HCT116 (cell line): Measurements from ENCODE around the gene FAM72C. TPM values are rescaled to one million over a fixed set of nuclear protein-coding genes. Genes with fewer than 3 reads are reported as not detected.
"Not testable (repeated sequence)": the region's sequence is repeated elsewhere in the genome, so short reads cannot be mapped to it uniquely, and the experiment has no call there.

Experiments
- ATAC-seq: fragments of 200-7000 bp; cut with Tn5 transposase; 2 replicates; pipeline ENCODE4 v1.9.1; 2020; ENCODE audit warnings: mild to moderate bottlenecking, moderate library complexity
- BruUV-seq: library from RNA; stranded (reverse); fragments of 400-500 nt; replicated peaks from 2 replicates; lab custom pipeline; 2021; lab: Mats Ljungman, UMichigan
- CTCF ChIA-PET: fragments of 300-600 bp; sonication (Branson Sonifier 250); formaldehyde crosslinking; loops from one replicate; lab custom pipeline; 2021; ENCODE audit warnings: antibody characterized with exemption; lab: Charles Lee
- POLR2A ChIA-PET: fragments of 300-600, 350-600 bp; sonication (Branson Sonifier 250); formaldehyde crosslinking; loops from one replicate; lab custom pipeline; 2021; ENCODE audit warnings: antibody characterized with exemption; lab: Charles Lee
- RAD21 ChIA-PET, 2 experiments: fragments of 300-600 bp; sonication (Branson Sonifier 250); formaldehyde crosslinking; loops; one replicate each; lab custom pipeline; 2023; ENCODE audit warnings: low total read pairs in 2 of 2; ENCODE audit not compliant: uncharacterized antibody in 2 of 2, unreplicated experiment in 2 of 2, low non-redundant PET in 1 of 2; lab: Charles Lee
- DNase-seq: peaks from one replicate; pipeline ENCODE4 v3.0.0-alpha.2; 2010; ENCODE audit warnings: low read depth, low spot score
- H2AFZ ChIP-seq: fragments of 200-600 bp; shearing (Covaris generic), sonication (generic); 2 replicates; pipeline ENCODE4 v1.6.1; 2017; ENCODE audit warnings: low read depth, mixed run types, mixed read lengths, antibody characterized with exemption, low read length; ENCODE audit not compliant: poor library complexity, severe bottlenecking
- H3K27ac ChIP-seq: 2 replicates; pipeline ENCODE4 v1.5.1; 2012; ENCODE audit warnings: low read depth, low read length
- H3K27me3 ChIP-seq: fragments of 200-600 bp; sonication (generic); 2 replicates; pipeline ENCODE4 v1.6.1; 2016; ENCODE audit warnings: mixed run types, low read length, mixed read lengths; ENCODE audit not compliant: insufficient read depth
- H3K36me3 ChIP-seq, 2 experiments: fragments of 200-500 bp in 1 of 2; fragments of 200-600 bp in 1 of 2; sonication (Bioruptor generic) in 1 of 2; sonication (generic) in 1 of 2; 2 replicates each; pipeline versions ENCODE4 v1.5.1 to v1.6.1; 2014 to 2016; ENCODE audit warnings: low read length in 2 of 2, inconsistent platforms in 1 of 2, mixed read lengths in 1 of 2, mixed run types in 1 of 2; ENCODE audit not compliant: insufficient read depth in 2 of 2, control insufficient read depth in 1 of 2
- H3K4me1 ChIP-seq, 2 experiments: fragments of 200-600 bp in 1 of 2; sonication (generic) in 1 of 2; 2 replicates each; pipeline versions ENCODE4 v1.5.1 to v1.6.1; 2012 to 2017; ENCODE audit warnings: low read length in 2 of 2, inconsistent platforms in 1 of 2, mild to moderate bottlenecking in 1 of 2, mixed read lengths in 1 of 2, mixed run types in 1 of 2, moderate library complexity in 1 of 2; ENCODE audit not compliant: insufficient read depth in 2 of 2, control insufficient read depth in 1 of 2
- H3K4me2 ChIP-seq: fragments of 200-600 bp; sonication (generic); 2 replicates; pipeline ENCODE4 v1.6.1; 2017; ENCODE audit warnings: mixed run types, low read length, mixed read lengths
- H3K4me3 ChIP-seq, 2 experiments: fragments of 200-600 bp in 1 of 2; sonication (generic) in 1 of 2; replicated peaks in 1 of 2; 2 replicates each; pipeline ENCODE4 v1.5.1; 2011 to 2016; ENCODE audit warnings: low read length in 2 of 2, control low read depth in 1 of 2, low read depth in 1 of 2, mild to moderate bottlenecking in 1 of 2, mixed read lengths in 1 of 2, mixed run types in 1 of 2
- H3K79me2 ChIP-seq: fragments of 200-600 bp; sonication (generic); 2 replicates; pipeline ENCODE4 v1.6.1; 2017; ENCODE audit warnings: mild to moderate bottlenecking, mixed run types, low read length, moderate library complexity, mixed read lengths; ENCODE audit not compliant: insufficient read depth
- H3K9ac ChIP-seq: fragments of 200-600 bp; sonication (generic); 2 replicates; pipeline ENCODE4 v1.6.1; 2016; ENCODE audit warnings: low read length, mixed read lengths
- H3K9me2 ChIP-seq: fragments of 200-600 bp; sonication (generic), shearing (Covaris generic); 2 replicates; pipeline ENCODE4 v1.6.1; 2017; ENCODE audit warnings: mixed run types, mild to moderate bottlenecking, moderate library complexity; ENCODE audit not compliant: insufficient read depth
- H3K9me3 ChIP-seq, 2 experiments: fragments of 200-500 bp in 1 of 2; fragments of 200-600 bp in 1 of 2; sonication (Bioruptor generic) in 1 of 2; sonication (generic) in 1 of 2; 2 replicates each; pipeline ENCODE4 v1.6.1; 2014 to 2017; ENCODE audit warnings: low read length in 2 of 2, mixed read lengths in 2 of 2, inconsistent platforms in 1 of 2, low read depth in 1 of 2, mild to moderate bottlenecking in 1 of 2, mixed run types in 1 of 2, moderate library complexity in 1 of 2; ENCODE audit not compliant: control insufficient read depth in 1 of 2, insufficient read depth in 1 of 2
- H4K20me1 ChIP-seq: fragments of 200-600 bp; sonication (generic), shearing (Covaris generic); 2 replicates; pipeline ENCODE4 v1.6.1; 2017; ENCODE audit warnings: mixed run types, mild to moderate bottlenecking, moderate library complexity; ENCODE audit not compliant: insufficient read depth
- intact Hi-C: fragments of 100-400 bp; cut with micrococcal nuclease; formaldehyde crosslinking; loops from 2 replicates; pipeline ENCODE4 v1.10.0; 2022
- total RNA-seq: library from RNA; stranded (reverse); gene quantifications from one replicate; pipeline ENCODE4 v1.2.1, GENCODE V29; 2021; ENCODE audit not compliant: unreplicated experiment

FAM72C gene
- total RNA-seq, 1 experiment from 2014 or later = 9.5 TPM

DNA sequence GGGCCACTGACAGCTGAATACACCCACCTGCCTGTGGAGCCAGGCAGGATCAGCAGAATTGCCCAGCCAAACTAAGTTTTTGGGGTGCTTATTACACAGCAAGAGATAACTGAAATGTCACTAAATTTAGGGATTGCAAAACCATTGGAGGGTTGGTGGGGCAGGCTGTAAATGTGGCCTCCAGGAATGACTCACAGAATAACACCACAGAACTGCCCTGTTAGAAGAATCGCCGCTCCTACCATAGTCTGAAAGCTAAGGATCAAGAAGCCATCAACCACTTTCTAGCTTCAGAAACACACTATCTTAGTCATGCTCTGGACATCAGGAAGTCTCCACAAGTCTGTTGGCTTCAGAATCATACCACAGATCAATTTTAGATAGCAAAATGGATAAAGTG lies 24.0 kb downstream of the FAM72C start:
- not testable (repeated sequence) for H3K9ac ChIP-seq

DNA sequence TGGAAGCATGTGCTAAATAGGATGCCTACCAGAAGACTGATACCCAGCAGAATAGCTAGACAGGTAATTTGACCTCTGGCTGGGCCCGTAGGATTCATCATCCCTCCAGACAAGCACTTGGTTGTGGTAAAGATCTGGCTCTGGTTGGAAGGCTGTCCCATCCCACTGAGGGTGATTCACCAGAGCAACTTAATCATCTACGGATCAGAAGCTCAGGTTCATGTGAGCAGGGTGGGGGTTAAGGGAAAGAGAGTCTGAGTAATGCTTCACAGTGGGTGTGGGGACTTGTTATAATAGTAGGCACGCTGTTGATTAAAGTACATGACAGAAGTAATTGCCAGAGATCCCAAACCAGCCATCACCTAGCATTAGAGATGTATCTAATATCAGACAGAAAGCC lies 26.5 kb downstream of the FAM72C start:
- ATAC-seq = peak; percentile 90
- CTCF ChIA-PET, H3K9me2 ChIP-seq, H3K9me3 ChIP-seq, BruUV-seq, H3K4me2 ChIP-seq, H3K36me3 ChIP-seq, H2AFZ ChIP-seq, POLR2A ChIA-PET, H3K9ac ChIP-seq, H3K4me1 ChIP-seq, DNase-seq, RAD21 ChIA-PET, H3K79me2 ChIP-seq, H3K4me3 ChIP-seq, intact Hi-C loops, H3K27ac ChIP-seq, H3K27me3 ChIP-seq, H4K20me1 ChIP-seq: not testable (repeated sequence)

More for the DNA sequence above, 24.0 kb downstream of the FAM72C start:
- H3K9me3 ChIP-seq, H3K36me3 ChIP-seq, H3K4me3 ChIP-seq, intact Hi-C loops, H4K20me1 ChIP-seq, H3K79me2 ChIP-seq, CTCF ChIA-PET, RAD21 ChIA-PET, H3K27ac ChIP-seq, H3K4me1 ChIP-seq, BruUV-seq, DNase-seq, POLR2A ChIA-PET, H3K4me2 ChIP-seq, H3K27me3 ChIP-seq, H3K9me2 ChIP-seq, ATAC-seq, H2AFZ ChIP-seq: not testable (repeated sequence)

DNA sequence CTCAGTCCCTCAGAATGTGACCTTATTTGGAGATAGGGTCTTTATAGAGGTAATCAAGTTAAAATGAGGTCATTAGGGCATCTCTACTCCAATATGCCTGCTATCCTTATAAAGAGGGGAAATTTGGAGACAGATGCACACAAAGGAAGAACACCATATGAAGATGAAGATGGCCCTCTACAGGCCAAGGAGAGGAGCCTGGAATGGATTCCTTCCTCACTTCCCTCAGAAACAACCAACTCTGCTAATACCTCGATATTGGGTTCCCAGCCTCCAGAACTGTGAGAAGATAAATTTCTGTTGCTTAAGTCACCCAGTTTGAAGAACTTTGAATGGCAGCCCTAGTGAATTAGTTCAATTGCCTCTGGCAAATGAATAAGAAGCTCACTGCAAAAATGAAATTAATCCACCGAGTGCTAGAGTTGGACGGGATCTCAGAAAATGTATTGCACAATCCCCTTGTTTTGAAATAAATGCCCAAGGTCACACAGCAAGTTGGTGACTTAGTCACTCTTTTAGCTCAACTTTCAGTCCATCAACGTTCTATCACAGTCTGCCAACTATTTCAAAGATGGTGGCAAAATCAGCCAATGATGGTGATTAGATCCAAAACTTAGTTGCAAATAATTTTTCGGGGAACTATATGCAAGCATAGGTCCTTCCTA lies 27.1 kb downstream of the FAM72C start:
- H2AFZ ChIP-seq, intact Hi-C loops, DNase-seq, H3K9me2 ChIP-seq, H3K4me2 ChIP-seq, H3K79me2 ChIP-seq, H3K9me3 ChIP-seq, H4K20me1 ChIP-seq, RAD21 ChIA-PET, POLR2A ChIA-PET, H3K27me3 ChIP-seq, H3K27ac ChIP-seq, CTCF ChIA-PET, H3K4me1 ChIP-seq, H3K9ac ChIP-seq, H3K36me3 ChIP-seq, H3K4me3 ChIP-seq, BruUV-seq: not testable (repeated sequence)
- peak; percentile 64 for ATAC-seq

DNA sequence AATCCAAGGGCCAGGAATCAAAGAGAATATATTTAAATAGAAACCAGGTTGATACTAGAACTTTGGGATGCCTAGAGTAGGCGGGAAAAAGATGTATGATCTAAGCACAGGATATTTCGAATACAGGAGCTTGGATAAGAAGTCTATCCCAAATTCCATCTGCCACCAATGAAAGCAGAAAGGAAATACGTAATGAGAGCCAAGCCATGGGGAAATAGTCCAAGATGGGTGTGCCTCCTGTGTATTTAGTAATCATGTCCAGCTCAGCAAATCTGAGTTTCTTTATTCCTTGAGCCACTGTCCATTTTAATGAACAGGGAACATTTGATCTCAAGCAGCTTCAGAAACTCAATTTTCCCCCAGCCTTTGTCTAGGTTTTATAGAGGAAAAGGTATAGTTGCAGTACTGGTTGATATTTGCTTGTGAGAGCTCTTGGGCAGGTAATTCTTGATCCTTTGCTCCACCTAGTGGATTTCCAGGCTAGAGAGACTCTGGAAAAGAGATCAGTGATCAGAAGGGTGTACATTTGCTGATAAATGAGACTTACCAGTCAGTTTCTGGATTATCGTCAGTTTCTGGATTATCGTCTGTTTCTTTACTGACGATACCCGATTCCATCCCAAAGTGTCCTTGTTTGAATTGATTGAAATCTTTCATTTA lies 28.3 kb downstream of the FAM72C start:
- POLR2A ChIA-PET, H3K36me3 ChIP-seq, H4K20me1 ChIP-seq, CTCF ChIA-PET, BruUV-seq, H3K27me3 ChIP-seq, H3K9me2 ChIP-seq, H3K4me3 ChIP-seq, H3K79me2 ChIP-seq, H2AFZ ChIP-seq, H3K27ac ChIP-seq, H3K9ac ChIP-seq, H3K4me2 ChIP-seq, intact Hi-C loops, DNase-seq, RAD21 ChIA-PET, H3K4me1 ChIP-seq, H3K9me3 ChIP-seq: not testable (repeated sequence)
- ATAC-seq = peak; percentile 64
